Gastroesophageal sphincter (tissue), 3 donors: ENCODE data around the gene FAM168A.

Experiments
- CTCF ChIP-seq, 4 experiments: fragments of 200-600 bp in 2 of 4; fragments of 450-650 bp in 2 of 4; sonication (generic) in 1 of 4; IDR thresholded peaks; one replicate each; pipeline ENCODE4 v1.5.1; 2017 to 2019; ENCODE audit warnings: antibody characterized with exemption in 4 of 4, mild to moderate bottlenecking in 2 of 4, moderate library complexity in 2 of 4
- POLR2A ChIP-seq, 2 donors: fragments of 450-650 bp; IDR thresholded peaks; one replicate each; pipeline ENCODE4 v1.6.1; 2017; ENCODE audit warnings: antibody characterized with exemption in 2 of 2, mild to moderate bottlenecking in 2 of 2, moderate library complexity in 1 of 2

GRCh38 chr11:73584831-73585230 lies 13.1 kb downstream of the FAM168A start:
- no peak for TF ChIP-seq CTCF (IDR thresholded peaks at IDR 0.05)
- no peak for TF ChIP-seq POLR2A (IDR thresholded peaks at IDR 0.05)
